ENCODE results near the gene TTLL11. TPM values are rescaled to one million over a fixed set of nuclear protein-coding genes. Genes with fewer than 3 reads are reported as not detected.

Gene TTLL11
- total and polyA plus RNA-seq, 2 of the 8 experiments (the other 6 are each of a cell fraction or from before 2014, with no cell fraction given): 0.56 to 0.80 TPM

- ChIA-PET CTCF (ENCODE audit: partially characterized antibody) (interaction anchor here (1.0 to 1.6 kb wide), 2 partner anchors 11 to 29 kb away, joined by 3 to 5 read pairs; no protein-coding TSS in a partner anchor), POLR2A (ENCODE audit: partially characterized antibody) (no interaction called here)
- Histone ChIP-seq H3K79me1 (ENCODE audit: low read depth, low read length) (no peaks in the 10 kb centered on the region), H3K4me1 (replicated peaks in 1 of 4; ENCODE audit: control insufficient read depth in 3 of 4, insufficient read depth in 4 of 4, low read length in 3 of 4) (no peaks in the 10 kb centered on the region), H3K27me3 (replicated peaks in 1 of 4; ENCODE audit: control insufficient read depth in 3 of 4, extremely low read depth in 1 of 4, insufficient read depth in 3 of 4, low read length in 3 of 4) (no peaks in the 10 kb centered on the region), H3K4me3 (ENCODE audit: extremely low read depth in 1 of 4, insufficient read depth in 2 of 4, low read depth in 3 of 4, low read length in 4 of 4) (no peak overlapping the region), H3K9me3 (ENCODE audit: insufficient read depth in 2 of 2, low read depth in 1 of 2, low read length in 1 of 2) (no peaks in the 10 kb centered on the region), H2BK120ac (replicated peaks; ENCODE audit: low read depth, low read length) (no peak overlapping the region), H4K20me1 (replicated peaks in 1 of 2; ENCODE audit: control insufficient read depth in 1 of 2, insufficient read depth in 2 of 2, low read length in 2 of 2) (no peaks in the 10 kb centered on the region), H2AFZ (ENCODE audit: low read length) (0 out of 2 replicates have a peak overlapping the region, but pooled peaks have one; percentile 21), H3K36me3 (ENCODE audit: control insufficient read depth in 2 of 4, insufficient read depth in 4 of 4, low read length in 3 of 4) (no peaks in the 10 kb centered on the region), H3K18ac (ENCODE audit: extremely low read depth, low read length) (no peak overlapping the region), H3K23me2 (ENCODE audit: low read depth, low read length) (no peaks in the 10 kb centered on the region; the same call in 1 of the 2 replicates), H3K56ac (replicated peaks; ENCODE audit: insufficient read length, low read depth, low read length) (no peak overlapping the region), H3K4ac (replicated peaks; ENCODE audit: insufficient read length, low read depth, low read length) (no peak overlapping the region), H4K91ac (replicated peaks; ENCODE audit: insufficient read length, low read length) (no peak overlapping the region), H3K4me2 (ENCODE audit: insufficient read depth in 1 of 2, low read depth in 2 of 2, low read length in 2 of 2) (no peak overlapping the region), H3K14ac (ENCODE audit: insufficient read length) (no peak overlapping the region), H3K27ac (ENCODE audit: low read depth, low read length) (no peak overlapping the region), H2AK5ac (ENCODE audit: low read depth, low read length) (no peak overlapping the region), H4K8ac (ENCODE audit: extremely low read depth, insufficient read depth, low read length) (no peak overlapping the region), H2BK20ac (ENCODE audit: low read length) (no peak overlapping the region), H2BK15ac (ENCODE audit: low read length) (no peak overlapping the region), H2BK5ac (ENCODE audit: low read depth, low read length) (no peak overlapping the region), H2BK12ac (ENCODE audit: low read depth, low read length) (no peak overlapping the region), H4K5ac (ENCODE audit: insufficient read length, low read depth, low read length) (no peak overlapping the region), H3K79me2 (ENCODE audit: control insufficient read depth in 1 of 2, insufficient read depth in 2 of 2, low read length in 2 of 2) (no peaks in the 10 kb centered on the region), H3K9ac (replicated peaks in 1 of 4; ENCODE audit: extremely low read depth in 1 of 4, low read depth in 3 of 4, low read length in 3 of 4) (no peak overlapping the region), H3K23ac (ENCODE audit: insufficient read length) (no peak overlapping the region)
- 83% methylated on average over 7 of the region's 7 CpGs; no CpG with 5 or more reads in 1 of the 2 experiments for WGBS, 2 experiments (ENCODE audit: extremely low coverage in 1 of 2, insufficient coverage in 1 of 2, insufficient read length in 1 of 2, insufficient replicate concordance in 2 of 2, low coverage in 1 of 2, low lambda C conversion rate in 2 of 2, missing lambda C conversion rate in 1 of 2)
- FAIRE-seq: no peak
- DNase-seq (ENCODE audit: low read depth in 1 of 2, low spot score in 2 of 2): no peak
Measured at GRCh38 chr9:121960665-121961064, 132.4 kb downstream of the TTLL11 start.

Data from H1 (cell line).